ENCODE results near the gene TRIOBP.

DNA sequence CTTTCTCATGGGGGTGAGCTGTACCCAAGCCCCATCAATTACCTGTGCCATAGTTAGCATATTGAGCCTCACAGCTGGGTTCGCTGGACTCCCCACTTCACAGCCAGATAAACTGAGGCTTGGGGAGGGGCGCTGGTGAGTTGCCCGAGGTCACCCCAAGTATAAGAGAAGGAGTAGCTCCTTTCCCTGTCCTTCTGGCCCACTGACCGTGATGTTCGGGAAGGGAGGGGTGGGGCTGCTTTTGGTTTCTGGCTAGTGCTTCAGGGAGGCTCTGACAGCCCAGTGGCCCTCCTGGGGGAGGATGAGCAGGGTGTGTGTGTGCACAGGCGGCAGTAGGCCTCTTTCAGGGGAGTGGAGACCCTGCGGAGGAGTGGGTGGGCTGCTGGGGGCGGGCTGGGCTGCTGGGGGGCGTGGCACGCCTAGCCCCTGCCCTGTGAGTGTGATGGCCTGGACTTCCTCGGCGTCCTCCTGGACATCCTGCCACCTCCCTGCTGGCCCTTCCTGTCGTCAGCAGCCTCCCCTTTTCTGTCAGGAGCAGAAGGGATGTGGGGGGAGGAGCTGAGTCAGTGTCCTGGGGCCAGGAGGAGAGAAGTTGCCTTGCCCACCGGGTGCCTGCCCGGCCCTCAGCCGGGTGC lies 50.3 kb downstream of the TRIOBP start:
- TF ChIP-seq CTCF (optimal IDR thresholded peaks at IDR 0.05 in 1 of 3, IDR thresholded peaks at IDR 0.05 in 1 of 3, conservative IDR thresholded peaks at IDR 0.05 in 1 of 3; ENCODE audit: extremely low read depth in 1 of 3, insufficient read depth in 2 of 3, low read length in 3 of 3) (no peak), EZH2 (IDR thresholded peaks at IDR 0.05; ENCODE audit: low read length) (no peak)
